ENCODE data around the gene GET4. TPM values are rescaled to one million over a fixed set of nuclear protein-coding genes. Genes with fewer than 3 reads are reported as not detected.

GET4 gene
- total and polyA plus RNA-seq, 2 of the 4 experiments (the other 2 are of a cell fraction) = 11.3 to 30.9 TPM

DNA sequence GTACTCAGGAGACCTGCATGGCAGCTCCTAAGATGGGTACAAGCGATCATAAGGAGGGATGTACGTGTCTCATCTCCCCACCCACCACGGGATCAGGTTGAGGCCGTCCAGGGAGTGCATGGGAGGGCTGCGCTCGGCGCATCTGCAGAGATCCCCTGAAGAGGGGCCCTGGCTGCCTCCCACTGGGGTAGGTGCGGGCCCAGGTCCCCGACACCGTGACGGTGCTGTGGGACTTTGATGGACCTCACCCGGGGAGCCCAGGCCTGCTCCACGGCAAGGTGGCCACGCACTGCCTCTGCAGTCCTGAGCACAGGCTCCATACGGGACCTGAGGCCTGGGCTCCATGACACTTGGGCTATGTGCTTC, 12.7 kb downstream of the GET4 start (continued):
- TF ChIP-seq, protein P1, sequence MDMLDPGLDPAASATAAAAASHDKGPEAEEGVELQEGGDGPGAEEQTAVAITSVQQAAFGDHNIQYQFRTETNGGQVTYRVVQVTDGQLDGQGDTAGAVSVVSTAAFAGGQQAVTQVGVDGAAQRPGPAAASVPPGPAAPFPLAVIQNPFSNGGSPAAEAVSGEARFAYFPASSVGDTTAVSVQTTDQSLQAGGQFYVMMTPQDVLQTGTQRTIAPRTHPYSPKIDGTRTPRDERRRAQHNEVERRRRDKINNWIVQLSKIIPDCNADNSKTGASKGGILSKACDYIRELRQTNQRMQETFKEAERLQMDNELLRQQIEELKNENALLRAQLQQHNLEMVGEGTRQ (IDR thresholded peaks at IDR 0.05; ENCODE audit: low read depth, low read length) = no peak
- no peak for TF ChIP-seq RFX5 (IDR thresholded peaks at IDR 0.05; ENCODE audit: low read depth, low read length)
- TF ChIP-seq BHLHE40 (IDR thresholded peaks at IDR 0.05; ENCODE audit: low read depth, low read length) = no peak
- TF ChIP-seq CHD1 (IDR thresholded peaks at IDR 0.05; ENCODE audit: low read depth, low read length) = no peak
- TF ChIP-seq NFE2L2 (IDR thresholded peaks at IDR 0.05; ENCODE audit: low read depth, low read length) = no peak
- TF ChIP-seq MAZ (IDR thresholded peaks at IDR 0.05; ENCODE audit: borderline replicate concordance, low read depth, low read length) = no peak

DNA sequence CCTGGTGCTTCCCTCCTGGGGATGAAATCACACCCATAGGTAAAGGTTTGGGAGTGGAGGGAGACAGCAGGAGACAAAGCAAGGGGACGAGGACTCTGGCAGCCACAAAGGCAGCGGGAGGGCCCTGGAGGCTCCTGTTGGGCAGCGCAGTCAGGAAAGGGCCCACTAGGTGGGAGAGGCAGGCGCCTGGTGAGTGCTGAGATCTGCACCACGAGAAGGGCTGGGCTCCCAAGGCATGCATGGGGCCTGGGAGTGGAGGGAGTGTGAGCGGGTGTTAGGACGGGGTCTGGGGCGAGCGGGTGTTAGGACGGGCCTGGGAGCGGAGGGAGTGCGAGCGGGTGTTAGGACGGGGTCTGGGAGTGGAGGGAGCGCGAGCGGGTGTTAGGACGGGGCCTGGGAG, 13.0 kb downstream of the GET4 start:
- Histone ChIP-seq H3K14ac (replicated peaks; ENCODE audit: low read depth, low read length) (no peak overlapping the region), H3K27ac (ENCODE audit: insufficient read depth, low read length) (no peak overlapping the region), H3K79me1 (ENCODE audit: low read depth in 1 of 2, low read length in 2 of 2) (peaks cover 11 to 51% of the 10 kb centered on the region in 2 experiments), H4K20me1 (ENCODE audit: insufficient read depth, low read length) (peaks cover 45% of the 10 kb centered on the region), H3K27me3 (ENCODE audit: control insufficient read depth, insufficient read depth, low read length) (no peaks in the 10 kb centered on the region), H3K23ac (ENCODE audit: low read depth, low read length) (no peak overlapping the region), H3K4me1 (ENCODE audit: control insufficient read depth, insufficient read depth, low read length) (no peaks in the 10 kb centered on the region), H4K8ac (ENCODE audit: low read depth in 2 of 2, low read length in 2 of 2) (no peak overlapping the region), H2BK5ac (ENCODE audit: low read depth, low read length, poor library complexity, severe bottlenecking) (no peak overlapping the region), H3K9me3 (ENCODE audit: control insufficient read depth, insufficient read depth, low read length) (no peaks in the 10 kb centered on the region), H3K9ac (ENCODE audit: low read depth, low read length) (no peak overlapping the region), H2BK20ac (ENCODE audit: low read depth, low read length) (no peak overlapping the region), H4K91ac (ENCODE audit: insufficient read depth, low read depth, low read length) (no peak overlapping the region), H3K36me3 (ENCODE audit: control insufficient read depth, insufficient read depth, low read length) (peaks cover 52% of the 10 kb centered on the region), H2BK120ac (ENCODE audit: low read depth, low read length) (no peak overlapping the region), H2AK9ac (replicated peaks; ENCODE audit: low read depth, low read length, poor library complexity) (peak overlapping the region; percentile 42), H2BK15ac (ENCODE audit: low read depth, low read length) (no peak overlapping the region), H3K9me1 (ENCODE audit: insufficient read depth, low read length) (0 out of 2 replicates have a peak, but pooled peaks cover 5% of the 10 kb centered on the region), H3K56ac (ENCODE audit: extremely low read depth, insufficient read depth, low read length) (no peak overlapping the region), H3K18ac (ENCODE audit: low read depth, low read length) (no peak overlapping the region), H2AK5ac (ENCODE audit: low read depth, low read length) (no peak overlapping the region), H2AFZ (replicated peaks; ENCODE audit: low read length, poor library complexity) (no peak overlapping the region), H4K5ac (ENCODE audit: low read depth, low read length) (no peak overlapping the region), H3K4ac (ENCODE audit: low read depth, low read length) (no peak overlapping the region), H3K4me3 (ENCODE audit: insufficient read depth, low read depth, low read length) (no peak overlapping the region), H3K4me2 (ENCODE audit: low read depth, low read length) (no peak overlapping the region)
- ChIA-PET POLR2A (ENCODE audit: unreplicated experiment) (no interaction called here), CTCF (no interaction called here)
- no peak for TF ChIP-seq SMC3 (IDR thresholded peaks at IDR 0.05; ENCODE audit: low read depth, low read length)
- no peak for TF ChIP-seq CTCF (conservative IDR thresholded peaks at IDR 0.05; ENCODE audit: low read depth, low read length)
- DNase-seq (no peak), ATAC-seq (ENCODE audit: low read depth) (no peak)
- dilution Hi-C loops (cut with HindIII; ENCODE audit: low sequenced_read_pairs, unreplicated experiment) = no loop called here
- no CpG with 5 or more reads among the region's 18 CpGs for WGBS, 2 experiments (ENCODE audit: extremely low coverage in 2 of 2, insufficient read length in 1 of 2)
- intact Hi-C loops (cut with micrococcal nuclease) = no loop called here
- BruUV-seq (replicated peaks) = no TSS peak
- in situ Hi-C loops (cut with MboI; ENCODE audit: low sequenced_read_pairs) = no loop called here

Data from IMR-90 (cell line).